Mesenchymal stem cell (in vitro differentiated cells and primary cell): ENCODE results near the gene ADCY3.

Source experiments
- DNase-seq: peaks from one replicate; pipeline ENCODE4 v3.0.0-alpha.2; 2013
- H2AFZ ChIP-seq: one replicate; pipeline ENCODE4 v1.6.1; 2013; ENCODE audit warnings: low read depth, mild to moderate bottlenecking, control low read depth, inconsistent platforms, low read length, moderate library complexity
- H2AK5ac ChIP-seq: 2 replicates; pipeline ENCODE4 v1.6.1; 2013; ENCODE audit warnings: low read length, moderate library complexity, mild to moderate bottlenecking, inconsistent platforms; ENCODE audit not compliant: severe bottlenecking
- H2BK120ac ChIP-seq: one replicate; pipeline ENCODE4 v1.6.1; 2013; ENCODE audit warnings: low read depth, mild to moderate bottlenecking, inconsistent platforms, low read length, moderate library complexity
- H2BK12ac ChIP-seq, 2 experiments: one replicate each; pipeline ENCODE4 v1.6.1; 2013; ENCODE audit warnings: inconsistent platforms in 2 of 2, low read length in 2 of 2, mild to moderate bottlenecking in 2 of 2, moderate library complexity in 2 of 2, control low read depth in 1 of 2
- H2BK15ac ChIP-seq: one replicate; pipeline ENCODE4 v1.6.1; 2013; ENCODE audit warnings: mild to moderate bottlenecking, low read depth, inconsistent platforms; ENCODE audit not compliant: poor library complexity, severe bottlenecking
- H2BK5ac ChIP-seq: 2 replicates; pipeline ENCODE4 v1.6.1; 2013; ENCODE audit warnings: low read depth, mild to moderate bottlenecking, low read length, control low read depth, inconsistent platforms; ENCODE audit not compliant: poor library complexity, severe bottlenecking
- H3K14ac ChIP-seq, 2 experiments: one replicate each; pipeline ENCODE4 v1.6.1; 2013; ENCODE audit warnings: inconsistent platforms in 2 of 2, low read length in 2 of 2, control low read depth in 1 of 2, mild to moderate bottlenecking in 1 of 2, moderate library complexity in 1 of 2
- H3K18ac ChIP-seq, 2 experiments: one replicate each; pipeline ENCODE4 v1.6.1; 2013; ENCODE audit warnings: inconsistent platforms in 2 of 2, low read length in 2 of 2, control low read depth in 1 of 2, low read depth in 1 of 2, mild to moderate bottlenecking in 1 of 2
- H3K23ac ChIP-seq, 2 experiments: one replicate each; pipeline ENCODE4 v1.6.1; 2013; ENCODE audit warnings: inconsistent platforms in 2 of 2, low read length in 2 of 2, mild to moderate bottlenecking in 2 of 2, moderate library complexity in 2 of 2, control low read depth in 1 of 2
- H3K27ac ChIP-seq: 2 replicates; pipeline ENCODE4 v1.5.1; 2013; ENCODE audit warnings: mild to moderate bottlenecking, moderate library complexity, low read length, control low read depth, inconsistent platforms; ENCODE audit not compliant: poor library complexity, severe bottlenecking
- H3K27me3 ChIP-seq, 2 experiments: 2 replicates each; pipeline versions ENCODE4 v1.6.1 to v1.7.0; 2013; ENCODE audit warnings: low read length in 2 of 2, mild to moderate bottlenecking in 2 of 2, moderate library complexity in 2 of 2, control low read depth in 1 of 2, inconsistent platforms in 1 of 2; ENCODE audit not compliant: control insufficient read depth in 1 of 2, insufficient read depth in 1 of 2
- H3K36me3 ChIP-seq, 2 experiments: 2 replicates each; pipeline versions ENCODE4 v1.6.1 to v1.7.0; 2013; ENCODE audit warnings: low read length in 2 of 2, control low read depth in 1 of 2, inconsistent platforms in 1 of 2, low read depth in 1 of 2, mild to moderate bottlenecking in 1 of 2; ENCODE audit not compliant: insufficient read depth in 2 of 2, control insufficient read depth in 1 of 2
- H3K4ac ChIP-seq, 2 experiments: one replicate each; pipeline ENCODE4 v1.6.1; 2013; ENCODE audit warnings: inconsistent platforms in 2 of 2, low read length in 2 of 2, mild to moderate bottlenecking in 2 of 2, moderate library complexity in 2 of 2, control low read depth in 1 of 2, low read depth in 1 of 2
- H3K4me1 ChIP-seq: 2 replicates; pipeline ENCODE4 v1.6.1; 2013; ENCODE audit warnings: low read depth, low read length, control low read depth; ENCODE audit not compliant: control insufficient read depth, insufficient read depth
- H3K4me2 ChIP-seq: 2 replicates; pipeline ENCODE4 v1.6.1; 2013; ENCODE audit warnings: low read length, mild to moderate bottlenecking, inconsistent platforms; ENCODE audit not compliant: poor library complexity, severe bottlenecking
- H3K4me3 ChIP-seq, 2 experiments: 2 replicates each; pipeline versions ENCODE4 v1.5.1 to v1.7.0; 2013; ENCODE audit warnings: low read length in 2 of 2, mild to moderate bottlenecking in 2 of 2, control low read depth in 1 of 2, low read depth in 1 of 2; ENCODE audit not compliant: insufficient read depth in 1 of 2
- H3K79me1 ChIP-seq: replicated peaks from 2 replicates; pipeline ENCODE4 v1.6.1; 2013; ENCODE audit warnings: mild to moderate bottlenecking, control low read depth, low read length, inconsistent platforms; ENCODE audit not compliant: poor library complexity, severe bottlenecking
- H3K9ac ChIP-seq: 2 replicates; pipeline ENCODE4 v1.7.0; 2013; ENCODE audit warnings: mild to moderate bottlenecking, low read length, moderate library complexity
- H3K9me3 ChIP-seq: 2 replicates; pipeline ENCODE4 v1.7.0; 2013; ENCODE audit warnings: mild to moderate bottlenecking, low read length; ENCODE audit not compliant: control insufficient read depth
- H4K8ac ChIP-seq: one replicate; pipeline ENCODE4 v1.6.1; 2013; ENCODE audit warnings: inconsistent platforms, mild to moderate bottlenecking, low read length, moderate library complexity
- H4K91ac ChIP-seq: one replicate; pipeline ENCODE4 v1.6.1; 2013; ENCODE audit warnings: mild to moderate bottlenecking, low read length, inconsistent platforms
- WGBS: methylation state at CpG from one replicate; pipeline ENCODE4 v1.1.7; 2013; ENCODE audit warnings: mixed read lengths; 5-methylcytosine and 5-hydroxymethylcytosine counted together

The ADCY3 gene

GRCh38 chr2:24917731-24918325 is 2.2 kb downstream of the ADCY3 start:
- H3K18ac ChIP-seq: no peak overlapping the region
- H3K4me2 ChIP-seq: no peak overlapping the region
- no peak overlapping the region for H4K8ac ChIP-seq
- peaks cover 29% of the 10 kb centered on the region for H3K79me1 ChIP-seq
- H2BK12ac ChIP-seq: no peak overlapping the region
- H3K9ac ChIP-seq: no peak overlapping the region
- no peaks in the 10 kb centered on the region for H3K9me3 ChIP-seq
- H3K4ac ChIP-seq: no peak overlapping the region
- DNase-seq: no peak
- peak overlapping the region in 1 of 2 experiments; percentile 86 for H3K4me3 ChIP-seq
- H3K23ac ChIP-seq: no peak overlapping the region
- H4K91ac ChIP-seq: peak overlapping the region; percentile 28
- H2AFZ ChIP-seq: no peak overlapping the region
- peaks cover 26% of the 10 kb centered on the region in 2 experiments for H3K36me3 ChIP-seq
- H3K27ac ChIP-seq: no peak overlapping the region
- no peak overlapping the region for H2AK5ac ChIP-seq
- WGBS: 97% methylated on average over 12 of the region's 12 CpGs
- no peaks in the 10 kb centered on the region for H3K27me3 ChIP-seq
- peak overlapping the region in 1 of 2 experiments; percentile 0 for H3K14ac ChIP-seq
- no peak overlapping the region for H2BK120ac ChIP-seq
- no peak overlapping the region for H2BK15ac ChIP-seq
- no peak overlapping the region for H2BK5ac ChIP-seq
- H3K4me1 ChIP-seq: peaks cover 20% of the 10 kb centered on the region

- no peak overlapping the region for H4K91ac ChIP-seq
- 82% methylated on average over 7 of the region's 7 CpGs for WGBS
- no peak for DNase-seq
- H2AFZ ChIP-seq: no peak overlapping the region
- H3K4ac ChIP-seq: no peak overlapping the region
- no peaks in the 10 kb centered on the region for H3K27me3 ChIP-seq
- H3K36me3 ChIP-seq: peaks cover 27 to 32% of the 10 kb centered on the region in 2 experiments
- H2BK12ac ChIP-seq: no peak overlapping the region
- peaks cover 20% of the 10 kb centered on the region for H3K4me1 ChIP-seq
- no peak overlapping the region for H4K8ac ChIP-seq
- no peak overlapping the region for H2AK5ac ChIP-seq
- H2BK120ac ChIP-seq: no peak overlapping the region
- no peak overlapping the region for H3K9ac ChIP-seq
- H2BK15ac ChIP-seq: no peak overlapping the region
- H3K4me2 ChIP-seq: no peak overlapping the region
- peak overlapping the region in 1 of 2 experiments; percentile 86 for H3K4me3 ChIP-seq
- peak overlapping the region in 1 of 2 experiments; percentile 73 for H3K23ac ChIP-seq
- no peak overlapping the region for H3K18ac ChIP-seq
- H2BK5ac ChIP-seq: no peak overlapping the region
- no peaks in the 10 kb centered on the region for H3K9me3 ChIP-seq
- H3K14ac ChIP-seq: no peak overlapping the region
- no peak overlapping the region for H3K27ac ChIP-seq
- H3K79me1 ChIP-seq: peaks cover 32% of the 10 kb centered on the region
Observed at GRCh38 chr2:24917086-24917485, 3.0 kb downstream of the ADCY3 start.

- 95% methylated on average over 4 of the region's 4 CpGs for WGBS
- Histone ChIP-seq H3K4me3 (no peak overlapping the region), H3K4me2 (no peak overlapping the region), H3K9ac (no peak overlapping the region), H3K27me3 (no peaks in the 10 kb centered on the region), H2BK5ac (no peak overlapping the region), H3K18ac (no peak overlapping the region), H3K14ac (no peak overlapping the region), H2AK5ac (no peak overlapping the region), H2BK12ac (no peak overlapping the region), H3K9me3 (no peaks in the 10 kb centered on the region), H3K4ac (no peak overlapping the region), H2AFZ (no peak overlapping the region), H2BK15ac (no peak overlapping the region), H3K4me1 (peaks cover 20% of the 10 kb centered on the region), H4K8ac (no peak overlapping the region), H3K23ac (no peak overlapping the region), H3K36me3 (peaks cover 27 to 36% of the 10 kb centered on the region in 2 experiments), H4K91ac (no peak overlapping the region), H3K27ac (no peak overlapping the region), H2BK120ac (no peak overlapping the region), H3K79me1 (peaks cover 38% of the 10 kb centered on the region)
- DNase-seq: no peak
Observed at GRCh38 chr2:24915796-24916195, 4.2 kb downstream of the ADCY3 start.

GRCh38 chr2:24915175-24915574 is 4.9 kb downstream of the ADCY3 start:
- Histone ChIP-seq H3K4me1 (peaks cover 19% of the 10 kb centered on the region), H2BK5ac (no peak overlapping the region), H2AK5ac (no peak overlapping the region), H2AFZ (no peak overlapping the region), H2BK120ac (no peak overlapping the region), H3K36me3 (peaks cover 27 to 36% of the 10 kb centered on the region in 2 experiments), H3K14ac (no peak overlapping the region), H3K4ac (no peak overlapping the region), H3K27ac (no peak overlapping the region), H3K79me1 (peaks cover 38% of the 10 kb centered on the region), H4K8ac (no peak overlapping the region), H3K27me3 (no peaks in the 10 kb centered on the region), H3K18ac (no peak overlapping the region), H3K9ac (no peak overlapping the region), H2BK15ac (no peak overlapping the region), H3K4me3 (no peak overlapping the region), H3K4me2 (no peak overlapping the region), H4K91ac (no peak overlapping the region), H2BK12ac (no peak overlapping the region), H3K23ac (no peak overlapping the region), H3K9me3 (no peaks in the 10 kb centered on the region)
- WGBS: 94% methylated on average over 8 of the region's 8 CpGs
- DNase-seq: no peak
